Iris pigment epithelial cell (primary cell): ENCODE measurements around the gene TRAF5.
"Not testable (repeated sequence)": the region's sequence is repeated elsewhere in the genome, so short reads cannot be mapped to it uniquely, and the experiment has no call there.

Source experiments
- DNase-seq: peaks from one replicate; pipeline ENCODE4 v3.0.0-alpha.2; 2011; ENCODE audit warnings: low read depth

Gene TRAF5

DNA sequence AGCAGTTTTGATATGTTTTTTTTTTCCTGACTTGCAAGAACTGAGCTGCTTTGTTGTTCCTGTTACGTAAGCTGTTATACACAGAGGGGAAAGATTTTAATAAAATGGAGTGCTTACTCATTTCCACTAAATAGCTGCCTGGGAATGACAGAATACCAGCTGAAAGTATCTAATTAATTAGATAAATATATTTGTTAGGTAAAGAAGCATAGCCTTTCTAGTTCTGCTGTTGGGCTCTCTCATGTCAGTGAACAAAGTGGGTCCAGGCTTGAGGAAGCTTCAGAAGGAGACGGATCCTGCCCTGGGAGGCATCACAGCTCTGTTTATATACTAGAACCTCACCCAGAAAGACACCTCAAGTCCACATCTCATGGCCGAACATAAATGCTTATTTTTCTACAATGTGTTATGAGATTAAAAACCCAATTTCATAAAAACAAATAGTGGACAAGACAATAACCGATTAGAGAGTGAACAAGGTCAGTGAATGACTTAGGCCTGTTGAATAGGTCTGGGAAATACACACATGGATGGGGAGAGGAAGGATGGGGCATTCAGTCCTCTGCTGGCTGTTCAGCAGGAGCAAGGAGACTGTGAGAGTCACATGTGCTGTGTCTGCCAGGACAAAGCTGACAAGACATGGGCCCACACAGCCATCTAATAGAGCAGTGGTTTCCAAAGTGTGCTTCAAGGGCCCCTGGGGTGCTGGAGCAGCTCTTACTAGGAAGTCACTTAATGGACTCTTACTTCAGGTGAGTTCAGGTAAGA lies 20.6 kb downstream of the TRAF5 start:
- DNase-seq, result no peak

DNA sequence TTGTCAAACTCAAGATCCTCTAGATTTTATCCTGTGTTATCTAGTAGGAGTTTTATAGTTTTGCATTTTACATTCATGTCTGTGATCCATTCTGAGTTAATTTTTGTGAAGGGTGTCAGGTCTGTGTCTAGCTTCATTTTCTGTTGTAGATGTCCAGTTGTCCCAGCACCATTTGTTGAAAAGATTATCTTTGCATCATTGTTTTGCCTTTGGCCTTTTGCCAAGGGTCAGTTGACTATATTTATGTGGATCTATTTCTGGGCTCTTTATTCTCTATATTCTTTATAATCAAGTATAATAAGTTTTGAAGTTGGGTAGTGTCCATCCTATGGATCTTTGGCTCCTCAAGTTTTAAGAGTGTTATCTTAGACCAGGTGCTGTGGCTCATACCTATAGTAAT lies 21.9 kb downstream of the TRAF5 start:
- no peak for DNase-seq

DNA sequence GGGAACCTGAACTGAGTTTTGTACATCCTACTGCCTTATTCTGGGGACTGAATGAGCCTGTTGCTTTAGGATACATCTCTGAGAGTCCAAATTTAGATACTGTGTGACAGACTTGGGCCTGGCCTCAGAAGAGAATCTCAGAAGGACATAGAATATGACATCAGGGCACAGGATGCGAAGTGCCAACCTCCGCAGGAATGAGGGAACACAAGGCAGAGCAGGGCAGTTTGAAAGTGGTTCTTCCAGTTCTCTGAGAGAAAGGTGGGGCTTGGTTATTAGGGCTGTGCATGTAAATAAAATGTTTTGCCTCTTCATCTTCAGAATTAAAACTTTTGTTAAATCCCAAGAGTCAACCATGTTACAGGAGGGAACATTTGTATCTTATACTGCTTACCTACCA lies 23.1 kb downstream of the TRAF5 start:
- no peak for DNase-seq

DNA sequence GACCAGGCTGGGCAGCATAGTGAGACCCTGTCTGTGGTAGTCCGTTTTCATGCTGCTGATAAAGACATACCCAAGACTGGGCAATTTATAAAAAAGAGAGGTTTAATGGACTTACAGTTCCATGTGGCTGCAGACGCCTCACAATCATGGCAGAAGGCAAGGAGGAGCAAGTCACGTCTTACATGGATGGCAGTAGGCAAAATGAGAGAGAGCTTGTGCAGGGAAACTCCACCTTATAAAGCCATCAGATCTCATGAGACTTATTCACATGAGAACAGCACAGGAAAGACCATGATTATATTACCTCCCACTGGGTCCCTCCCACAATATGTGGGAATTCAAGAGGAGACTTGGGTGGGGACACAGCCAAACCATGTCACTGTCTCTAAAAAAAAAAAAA lies 25.4 kb downstream of the TRAF5 start:
- DNase-seq, result not testable (repeated sequence)

GRCh38 chr1:211352465-211352864 lies 25.8 kb downstream of the TRAF5 start:
- DNase-seq, result no peak

- peak; percentile 21 for DNase-seq
Measured at GRCh38 chr1:211352985-211353515, 26.4 kb downstream of the TRAF5 start.

- no peak for DNase-seq
Measured at GRCh38 chr1:211353562-211354212, 27.1 kb downstream of the TRAF5 start.

GRCh38 chr1:211355873-211356272 lies 29.2 kb downstream of the TRAF5 start:
- DNase-seq, result no peak

DNA sequence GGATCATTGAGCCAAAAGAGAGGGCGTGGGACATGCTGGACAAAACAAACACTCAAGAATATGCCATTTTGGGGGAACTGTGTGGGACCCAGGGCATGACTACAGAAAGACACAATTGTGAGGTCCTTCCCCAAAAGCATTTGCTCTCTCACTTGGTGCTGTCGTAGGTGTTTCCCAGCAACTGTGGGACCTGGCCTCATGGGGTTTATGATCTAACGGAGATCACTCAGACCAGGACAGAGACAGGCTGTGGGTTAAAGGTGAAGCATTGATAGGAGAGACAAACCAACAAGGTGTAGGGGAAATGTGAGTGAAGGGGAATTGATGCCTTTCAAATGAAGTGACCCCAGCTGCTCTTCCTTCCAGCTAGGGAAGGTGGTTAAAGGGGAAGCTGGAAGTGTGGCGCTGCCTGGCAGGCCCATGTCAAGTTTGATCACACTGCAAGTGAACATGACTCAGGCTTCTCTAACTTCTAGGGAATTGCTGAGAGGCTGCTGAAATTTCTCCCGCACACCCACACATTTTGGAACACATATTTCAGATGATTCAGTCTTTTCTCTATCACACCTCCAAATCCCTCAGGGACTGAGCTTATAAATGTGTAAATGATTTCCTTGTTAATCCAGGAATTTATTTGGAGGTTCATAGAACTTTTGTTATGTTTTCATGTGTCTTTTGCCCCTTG lies 30.2 kb downstream of the TRAF5 start:
- DNase-seq, result peak; percentile 61

DNA sequence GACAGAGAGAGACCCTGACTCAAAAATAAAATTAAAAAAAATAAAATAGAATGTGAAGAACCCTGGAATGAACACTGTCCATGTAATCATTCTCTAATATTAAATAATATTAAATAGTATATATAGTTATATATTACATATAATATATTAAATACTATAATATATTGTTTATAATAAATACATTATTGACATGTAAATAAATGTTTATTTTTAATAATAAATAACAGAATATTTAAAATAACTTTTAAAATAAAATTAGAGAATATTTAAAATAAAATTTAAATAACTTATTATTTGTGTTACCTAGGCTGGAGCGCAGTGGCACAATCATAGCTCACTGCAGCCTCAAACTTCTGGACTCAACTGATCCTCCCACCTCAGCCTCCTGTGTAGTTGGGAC lies 32.1 kb downstream of the TRAF5 start:
- DNase-seq, result no peak

GRCh38 chr1:211359876-211360275 lies 33.2 kb downstream of the TRAF5 start:
- DNase-seq, result no peak

DNA sequence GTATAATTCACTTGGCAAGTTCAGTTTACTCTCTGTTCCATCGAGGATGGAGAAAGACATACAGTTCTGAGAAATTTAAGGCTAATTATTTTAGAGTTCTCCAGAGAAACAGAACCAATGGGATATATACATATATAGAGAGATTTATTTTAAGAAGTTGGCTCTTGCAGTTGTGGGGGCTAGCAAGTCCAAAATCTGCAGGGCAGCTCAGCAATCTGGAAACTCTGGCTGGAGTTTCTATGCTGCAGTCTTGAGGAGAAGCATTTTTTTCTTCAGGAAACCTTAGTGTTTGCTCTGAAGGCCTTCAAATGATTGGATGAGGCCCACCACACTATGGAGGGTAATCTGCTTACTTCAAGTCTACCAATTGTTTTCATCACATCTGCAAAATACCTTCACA lies 34.6 kb downstream of the TRAF5 start:
- no peak for DNase-seq

DNA sequence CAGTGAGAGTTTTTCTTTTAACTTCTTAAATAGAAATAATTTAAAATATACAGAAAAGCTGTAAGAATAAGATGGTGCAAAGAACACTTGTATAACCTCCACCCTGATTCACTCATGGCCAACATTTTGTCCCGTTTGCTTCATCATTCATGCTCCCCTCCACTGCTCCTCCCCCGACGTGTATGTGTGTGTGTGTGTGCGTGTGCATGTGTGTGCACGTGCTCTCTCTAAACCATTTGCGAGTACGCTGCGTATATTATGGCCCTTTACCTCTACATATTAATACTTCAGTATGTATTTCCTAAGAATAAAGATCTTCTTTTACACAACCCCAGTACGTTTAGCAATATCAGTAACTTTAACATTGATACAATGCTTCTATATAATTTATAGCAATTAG lies 43.0 kb downstream of the TRAF5 start:
- no peak for DNase-seq

GRCh38 chr1:211370669-211371068 lies 44.0 kb downstream of the TRAF5 start:
- DNase-seq, result no peak

GRCh38 chr1:211371406-211372105 lies 44.9 kb downstream of the TRAF5 start:
- peak; percentile 30 for DNase-seq

DNA sequence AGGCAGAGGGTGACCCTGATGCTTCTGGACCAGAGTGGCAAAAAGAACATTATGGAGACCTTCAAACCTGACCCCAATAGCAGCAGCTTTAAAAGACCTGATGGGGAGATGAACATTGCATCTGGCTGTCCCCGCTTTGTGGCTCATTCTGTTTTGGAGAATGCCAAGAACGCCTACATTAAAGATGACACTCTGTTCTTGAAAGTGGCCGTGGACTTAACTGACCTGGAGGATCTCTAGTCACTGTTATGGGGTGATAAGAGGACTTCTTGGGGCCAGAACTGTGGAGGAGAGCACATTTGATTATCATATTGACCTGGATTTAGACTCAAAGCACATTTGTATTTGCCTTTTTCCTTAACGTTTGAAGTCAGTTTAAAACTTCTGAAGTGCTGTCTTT lies 45.8 kb downstream of the TRAF5 start:
- DNase-seq, result no peak

DNA sequence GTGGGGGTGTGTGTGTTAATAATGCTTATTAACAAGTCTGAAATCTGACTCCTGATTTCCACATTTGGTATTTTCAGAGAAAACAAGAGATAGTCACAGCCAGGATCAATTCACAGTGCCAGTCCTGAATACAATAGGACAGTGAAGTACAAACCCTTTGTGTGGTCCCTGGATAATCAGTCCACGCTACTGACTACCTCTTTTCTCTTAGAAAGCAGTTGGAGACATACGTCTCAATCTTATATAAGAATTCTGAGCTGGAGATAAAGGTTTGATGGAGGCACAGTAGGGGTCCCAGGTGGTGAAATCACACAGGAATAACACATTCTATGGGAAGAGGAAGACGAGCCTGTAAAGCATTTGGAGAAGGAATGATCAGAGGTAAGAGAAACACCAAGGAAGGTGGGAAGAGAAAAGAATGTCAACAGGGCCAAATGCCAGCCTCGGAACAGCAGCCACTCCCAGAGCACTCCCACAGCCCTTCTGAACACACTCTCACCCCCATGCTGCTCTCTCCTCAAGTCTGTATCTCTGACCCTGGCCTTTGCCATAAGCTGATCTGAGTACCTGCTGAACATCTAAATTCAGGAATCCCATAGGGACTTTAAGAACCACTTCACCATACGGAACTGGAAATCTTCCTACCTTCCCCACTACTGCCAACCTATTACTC lies 48.6 kb downstream of the TRAF5 start:
- no peak for DNase-seq

DNA sequence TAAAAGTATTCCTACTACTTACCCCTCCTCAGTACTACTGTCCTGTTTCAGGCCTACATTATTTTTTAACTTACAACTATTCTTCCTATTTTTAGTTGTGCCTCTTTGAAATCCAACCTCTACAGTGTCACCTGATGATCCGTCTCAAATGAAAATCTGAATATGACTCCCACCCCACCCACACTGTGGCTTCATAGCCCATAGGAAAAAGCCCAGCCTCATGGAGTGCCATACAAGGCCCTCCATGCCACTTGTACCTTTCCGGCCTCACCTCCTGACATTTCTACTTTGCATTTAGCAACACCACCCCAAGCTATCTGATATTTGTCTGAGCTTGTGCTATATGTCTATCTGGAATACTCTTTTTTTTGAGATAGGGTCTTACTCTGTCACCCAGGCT lies 49.3 kb downstream of the TRAF5 start:
- no peak for DNase-seq

DNA sequence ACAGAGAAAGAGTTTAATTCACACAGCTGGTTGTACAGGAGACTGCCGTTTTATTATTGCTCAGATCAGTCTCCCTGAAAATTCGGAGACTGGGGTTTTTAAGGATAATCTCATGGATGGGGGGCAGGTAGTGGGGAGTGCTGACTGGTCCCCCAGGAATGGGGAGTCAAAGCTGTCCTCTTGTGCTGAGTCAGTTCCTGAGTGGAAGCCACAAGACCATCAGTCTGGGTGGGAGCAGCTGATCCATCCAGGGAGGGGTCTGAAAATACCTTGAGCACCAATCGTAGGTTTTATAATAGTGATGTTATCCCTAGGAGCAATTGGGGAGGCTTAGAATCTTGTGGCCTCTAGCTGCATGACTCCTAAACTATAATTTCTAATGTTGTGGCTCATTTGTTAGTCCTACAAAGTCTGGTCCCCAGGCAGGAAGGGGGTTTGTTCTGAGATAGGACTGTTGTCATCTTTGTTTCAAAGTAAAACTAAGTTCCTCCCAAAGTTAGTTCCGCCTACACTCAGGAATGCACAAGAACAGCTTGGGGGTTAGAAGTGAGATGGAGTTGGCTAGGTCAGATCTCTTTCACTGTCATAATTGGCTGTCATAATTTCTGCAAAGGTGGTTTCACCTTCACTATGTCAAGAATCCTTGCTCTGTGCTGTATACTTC lies 50.3 kb downstream of the TRAF5 start:
- no peak for DNase-seq

- DNase-seq, result no peak
Measured at GRCh38 chr1:211377539-211378450, 51.2 kb downstream of the TRAF5 start.
